ENCODE measurements around the gene GABRR2.
"Not testable (repeated sequence)": the region's sequence is repeated elsewhere in the genome, so short reads cannot be mapped to it uniquely, and the experiment has no call there.

The GABRR2 gene

DNA sequence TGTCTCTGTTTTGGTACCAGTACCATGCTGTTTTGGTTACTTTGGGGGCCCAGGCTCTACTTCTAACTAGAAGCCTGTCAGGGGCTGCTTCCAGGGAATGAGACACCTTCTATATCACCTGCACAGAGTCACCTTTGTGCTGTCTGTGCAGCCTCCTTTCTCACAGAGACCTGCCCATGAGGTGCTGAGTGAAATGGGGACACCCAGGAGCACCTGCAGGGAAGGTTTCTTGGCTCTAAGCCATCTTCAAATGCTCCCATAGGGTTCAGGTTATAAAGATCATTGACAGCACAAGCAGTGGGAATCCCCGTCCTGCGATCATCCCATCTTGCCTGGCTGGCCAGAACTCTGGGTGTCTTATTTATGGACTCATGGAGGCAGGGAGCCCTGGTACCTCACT lies 19.1 kb downstream of the GABRR2 start:
- in situ Hi-C loops (cut with MboI; ENCODE audit: low sequenced_read_pairs), result no loop called here

DNA sequence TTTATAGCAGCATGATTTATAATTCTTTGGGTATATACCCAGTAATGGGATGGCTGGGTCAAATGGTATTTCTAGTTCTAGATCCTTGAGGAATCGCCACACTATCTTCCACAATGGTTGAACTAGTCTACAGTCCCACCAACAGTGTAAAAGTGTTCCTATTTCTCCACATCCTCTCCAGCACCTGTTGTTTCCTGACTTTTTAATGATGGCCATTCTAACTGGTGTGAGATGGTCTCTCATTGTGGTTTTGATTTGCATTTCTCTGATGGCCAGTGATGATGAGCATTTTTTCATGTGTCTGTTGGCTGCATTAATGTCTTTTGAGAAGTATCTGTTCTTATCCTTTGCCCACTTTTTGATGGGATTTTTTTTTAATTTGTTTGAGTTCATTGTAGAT lies 20.0 kb downstream of the GABRR2 start:
- in situ Hi-C loops (cut with MboI; ENCODE audit: low sequenced_read_pairs), result not testable (repeated sequence)

DNA sequence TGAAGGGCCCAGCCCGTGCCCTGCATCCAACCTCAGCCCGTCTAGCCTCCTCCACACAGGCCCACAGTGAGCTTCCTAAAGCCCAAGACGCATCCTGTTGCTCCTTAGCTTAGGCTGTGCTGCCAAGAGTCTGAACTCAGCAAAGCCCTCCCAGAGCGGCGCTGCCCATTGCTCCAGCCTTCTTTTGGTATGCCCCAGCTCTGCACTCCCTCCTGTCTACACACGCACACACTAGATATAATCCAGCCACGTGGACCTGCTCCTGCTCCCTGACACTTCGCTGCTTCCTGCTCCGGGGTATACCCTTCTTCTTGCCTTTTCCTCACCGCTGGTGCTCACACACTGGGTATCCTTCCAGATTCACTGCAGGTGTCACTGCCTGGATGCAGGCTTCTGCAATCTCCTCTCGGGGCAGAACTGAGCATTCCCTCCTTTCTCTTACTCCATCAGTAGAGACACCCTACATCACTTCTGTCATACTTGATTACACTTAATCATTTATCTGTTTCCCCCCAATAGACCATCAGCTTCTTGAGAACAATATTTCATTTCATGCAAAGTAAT lies 23.8 kb downstream of the GABRR2 start:
- in situ Hi-C loops (cut with MboI; ENCODE audit: low sequenced_read_pairs), result no loop called here

DNA sequence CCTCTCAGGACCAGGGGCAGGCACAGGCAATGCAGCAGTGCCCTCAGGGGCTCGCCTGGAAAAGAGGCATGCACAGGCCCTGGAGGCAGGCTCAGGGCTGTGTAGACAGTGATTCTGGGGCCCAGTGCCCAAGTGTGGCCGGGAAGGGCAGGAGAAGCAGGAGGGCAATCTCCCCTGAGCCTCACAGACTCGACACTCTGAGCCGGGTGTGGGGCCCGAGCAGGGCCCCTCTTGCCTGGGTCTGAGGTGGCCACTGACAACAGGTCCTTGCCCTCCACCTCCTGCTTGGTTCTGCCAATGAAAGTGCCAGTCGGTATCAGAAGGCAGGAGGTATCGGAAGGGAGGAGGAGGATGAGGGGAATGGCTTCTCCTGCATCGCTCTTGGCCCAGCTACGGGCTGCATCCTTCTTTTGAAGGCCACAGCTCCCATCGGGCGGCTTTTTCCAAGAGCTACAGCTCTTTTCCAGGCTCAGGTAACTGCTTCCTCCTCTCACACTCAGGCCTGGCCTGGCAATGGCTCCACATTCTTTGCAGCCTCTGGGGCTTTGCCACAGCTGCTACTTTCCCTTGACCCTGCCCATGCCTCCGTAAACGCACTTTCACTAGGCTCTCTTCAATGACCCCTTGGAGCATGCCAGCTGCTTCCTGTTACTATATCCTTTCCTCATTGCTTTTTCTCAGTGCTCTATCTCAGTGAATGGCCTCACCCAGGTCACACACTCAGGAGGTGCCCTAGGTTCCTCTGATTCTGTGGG lies 24.5 kb downstream of the GABRR2 start:
- in situ Hi-C loops (cut with MboI; ENCODE audit: low sequenced_read_pairs), result no loop called here

DNA sequence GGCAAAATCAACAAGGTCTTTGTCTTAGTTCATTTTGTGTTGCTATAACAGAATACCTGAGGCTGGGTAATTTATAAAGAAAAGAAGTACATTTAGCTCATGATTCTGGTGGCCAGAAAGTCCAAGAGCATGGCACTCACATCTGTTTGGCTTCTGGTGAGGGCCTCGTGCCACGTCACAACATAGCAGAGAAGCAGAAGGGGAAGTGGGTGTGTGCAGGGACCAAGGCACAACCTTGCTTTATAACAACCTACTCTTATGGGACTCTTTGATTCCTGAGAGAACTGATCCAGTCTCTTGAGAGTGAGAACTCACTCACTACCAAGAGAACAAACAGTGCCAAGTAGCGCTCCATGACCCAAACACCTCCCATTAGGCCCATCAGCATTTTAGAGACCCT lies 25.4 kb downstream of the GABRR2 start:
- in situ Hi-C loops (cut with MboI; ENCODE audit: low sequenced_read_pairs), result no loop called here

DNA sequence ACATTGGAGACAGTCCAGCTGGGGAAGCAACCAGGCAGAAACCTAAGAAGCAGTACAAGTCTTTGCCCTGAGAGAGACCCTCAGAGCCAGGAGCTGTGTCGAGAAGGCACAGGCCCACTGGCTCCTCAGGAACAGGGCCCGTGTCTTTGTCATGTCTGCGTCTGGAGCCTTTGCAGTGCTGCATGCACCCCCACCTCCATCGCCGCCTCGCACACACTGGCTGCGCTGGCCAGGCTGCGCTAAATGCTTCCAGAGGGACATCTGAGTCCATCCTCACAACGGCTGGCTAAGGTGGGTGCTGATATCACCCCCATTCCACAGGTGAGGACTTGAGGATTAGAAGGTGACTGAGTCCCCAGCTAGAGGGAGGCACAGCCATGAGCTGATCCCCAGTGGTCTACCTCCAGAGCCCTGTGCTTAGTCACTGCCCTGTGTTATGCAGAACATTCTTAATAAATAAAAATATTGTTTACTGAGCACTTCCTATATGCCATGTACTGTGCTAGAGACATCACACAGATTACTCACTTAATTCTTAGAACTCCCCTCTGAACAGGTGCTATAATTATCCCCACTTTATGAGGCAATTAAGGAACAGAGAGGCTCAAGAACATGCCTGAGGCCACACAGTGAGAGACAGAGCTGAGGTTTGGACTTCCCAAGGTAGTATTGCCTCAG lies 27.6 kb downstream of the GABRR2 start:
- in situ Hi-C loops (cut with MboI; ENCODE audit: low sequenced_read_pairs), result no loop called here

DNA sequence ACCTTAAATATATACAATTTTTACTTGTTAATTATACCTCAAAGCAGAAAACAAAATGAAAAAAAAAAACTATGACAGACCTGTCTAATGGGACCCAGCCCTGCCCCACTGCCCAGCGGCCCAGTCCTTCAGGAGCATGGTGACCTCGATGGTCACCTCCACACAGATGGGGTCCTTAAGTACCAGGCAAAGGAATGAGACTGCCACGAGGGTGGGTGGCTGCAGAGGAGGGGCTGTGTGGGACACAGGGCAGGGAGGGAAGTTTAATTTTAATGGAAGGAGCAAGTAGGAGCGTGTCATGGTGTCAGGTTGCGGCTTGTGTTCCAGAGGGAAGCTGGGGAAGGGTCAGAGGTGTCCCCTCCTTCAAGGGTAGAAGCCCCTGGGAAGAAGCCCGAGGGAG lies 28.6 kb downstream of the GABRR2 start:
- in situ Hi-C loops (cut with MboI; ENCODE audit: low sequenced_read_pairs), result no loop called here

DNA sequence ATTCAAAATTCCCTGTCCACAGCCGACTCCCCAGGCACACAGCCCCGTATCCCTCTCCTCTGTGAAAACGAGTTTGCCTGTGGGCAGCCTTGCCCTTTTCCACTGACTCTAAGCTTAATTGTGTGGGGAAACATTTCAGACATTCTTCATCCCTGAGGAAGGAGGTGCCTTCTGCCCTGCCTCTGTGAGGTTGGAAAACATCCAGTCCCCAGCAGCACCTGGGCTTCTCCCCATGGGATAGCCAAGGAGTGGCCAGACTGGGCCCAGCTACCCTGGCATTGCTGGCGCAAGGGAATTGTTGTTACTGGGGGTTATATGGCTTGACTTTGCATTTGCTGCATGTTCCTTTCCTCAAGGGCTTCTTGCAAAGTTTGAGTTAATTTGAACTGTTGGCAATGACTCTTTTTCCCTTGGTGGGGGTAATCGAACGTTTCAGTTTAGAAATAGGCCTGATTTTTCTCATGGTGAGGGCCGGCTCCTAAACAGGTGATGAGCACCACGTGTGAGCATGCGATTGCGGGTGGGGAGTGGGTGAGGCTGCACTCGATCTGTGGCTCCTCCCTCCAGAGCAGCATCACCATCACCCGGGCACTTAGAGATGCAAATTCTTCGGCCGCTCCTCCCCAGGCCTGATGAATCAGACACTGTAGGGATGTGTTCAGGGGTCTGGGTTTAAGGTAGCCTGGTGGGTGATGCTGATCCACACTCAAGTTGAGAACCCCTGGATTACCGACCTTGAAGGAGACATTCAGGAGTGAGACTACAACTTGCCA lies 29.9 kb downstream of the GABRR2 start:
- in situ Hi-C loops (cut with MboI; ENCODE audit: low sequenced_read_pairs), result no loop called here

DNA sequence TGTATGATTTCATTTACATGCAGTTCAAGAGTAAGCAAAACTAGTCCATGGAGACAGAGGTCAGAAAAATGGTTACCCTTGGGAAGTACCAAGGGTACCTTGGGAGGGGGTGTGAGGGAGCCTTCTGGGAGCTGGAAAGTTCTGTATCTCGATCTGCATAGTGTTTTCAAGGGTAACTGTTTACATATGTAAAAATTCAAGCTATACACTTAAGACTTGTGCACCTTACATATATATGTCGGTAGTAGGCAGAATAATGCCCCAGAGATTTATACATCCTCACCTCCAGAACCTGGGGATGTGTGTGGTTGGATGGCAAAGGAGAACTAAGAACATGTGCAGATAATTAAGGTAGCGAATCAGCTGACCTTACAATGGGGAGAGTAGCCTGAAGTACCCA lies 31.0 kb downstream of the GABRR2 start:
- in situ Hi-C loops (cut with MboI; ENCODE audit: low sequenced_read_pairs), result no loop called here

DNA sequence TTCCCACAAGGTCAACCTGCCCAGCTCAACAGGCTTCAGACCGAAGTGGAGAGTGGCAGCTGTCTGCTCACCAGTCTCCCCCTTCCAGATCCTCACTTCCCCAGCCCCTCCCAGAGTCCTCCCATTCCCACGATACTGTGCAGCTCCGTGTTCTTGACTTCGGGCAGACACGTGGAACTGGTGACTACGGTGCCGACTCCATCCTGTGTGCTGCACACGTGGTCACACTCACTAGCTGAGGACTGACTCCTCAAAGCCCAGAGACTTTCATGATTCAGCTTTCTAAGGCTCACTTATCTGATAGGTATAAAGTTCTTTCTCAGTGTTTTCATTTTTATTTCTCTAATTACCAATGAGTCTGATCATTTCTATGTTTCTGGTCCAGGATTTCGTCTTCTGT lies 32.4 kb downstream of the GABRR2 start:
- in situ Hi-C loops (cut with MboI; ENCODE audit: low sequenced_read_pairs), result no loop called here

DNA sequence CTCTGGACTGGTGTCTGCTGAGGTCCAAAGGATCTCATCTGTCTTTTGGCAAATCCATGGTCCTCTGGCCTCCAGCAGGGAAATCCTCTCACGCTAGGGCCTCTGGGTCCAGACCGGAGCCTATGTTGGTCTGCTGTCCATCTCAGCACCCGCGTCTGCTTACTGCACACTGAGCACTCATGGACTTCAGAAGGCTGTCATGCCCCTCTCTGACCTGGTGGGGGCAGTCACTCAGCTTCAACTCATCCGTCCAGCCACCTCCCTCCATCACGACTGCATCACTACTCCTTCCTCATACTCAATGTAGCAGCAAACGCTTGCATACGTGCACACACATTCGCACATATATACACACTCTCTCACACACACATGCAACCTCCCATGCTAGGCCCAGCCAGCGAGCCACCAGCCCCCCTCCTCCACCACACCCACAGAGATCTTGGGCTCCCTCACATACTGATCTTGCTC lies 33.3 kb downstream of the GABRR2 start:
- in situ Hi-C loops (cut with MboI; ENCODE audit: low sequenced_read_pairs), result no loop called here

DNA sequence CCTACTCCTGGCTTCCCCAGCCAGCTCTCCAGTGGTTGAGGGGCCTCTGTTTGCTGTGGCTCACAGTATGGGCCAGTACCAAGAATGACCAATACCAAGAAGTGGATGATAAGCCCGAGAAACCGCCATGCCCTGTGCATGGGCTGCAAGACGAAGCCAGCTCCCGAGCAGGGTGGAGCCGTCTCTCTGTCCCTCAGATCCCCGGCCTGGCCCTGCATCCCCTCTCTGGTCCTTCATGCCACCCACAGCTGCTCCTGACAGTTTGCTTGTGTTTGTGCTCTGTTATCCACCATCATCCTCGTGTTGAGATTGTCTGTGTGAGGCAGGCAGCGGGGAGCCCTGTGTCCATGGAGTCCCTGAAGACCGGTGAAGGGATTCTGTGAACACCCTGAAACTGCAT lies 36.1 kb downstream of the GABRR2 start:
- in situ Hi-C loops (cut with MboI; ENCODE audit: low sequenced_read_pairs), result no loop called here

DNA sequence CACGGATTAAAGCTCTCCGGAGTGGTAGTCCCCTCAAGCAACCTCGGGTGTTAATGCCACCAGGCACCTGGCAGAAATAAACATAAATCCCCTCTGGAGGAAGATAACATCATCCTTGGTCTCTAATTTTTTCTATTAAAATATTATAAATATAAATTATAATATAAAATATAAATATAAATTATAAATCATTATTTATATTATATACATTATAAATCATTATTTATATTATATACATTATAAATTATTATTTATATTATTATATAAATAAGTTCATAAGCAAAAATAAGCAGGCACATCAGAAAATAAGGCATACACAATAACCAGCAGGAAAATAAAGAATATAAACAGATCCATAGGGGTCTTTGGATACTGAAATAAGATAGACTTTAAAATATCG lies 39.2 kb downstream of the GABRR2 start:
- in situ Hi-C loops (cut with MboI; ENCODE audit: low sequenced_read_pairs), result no loop called here

DNA sequence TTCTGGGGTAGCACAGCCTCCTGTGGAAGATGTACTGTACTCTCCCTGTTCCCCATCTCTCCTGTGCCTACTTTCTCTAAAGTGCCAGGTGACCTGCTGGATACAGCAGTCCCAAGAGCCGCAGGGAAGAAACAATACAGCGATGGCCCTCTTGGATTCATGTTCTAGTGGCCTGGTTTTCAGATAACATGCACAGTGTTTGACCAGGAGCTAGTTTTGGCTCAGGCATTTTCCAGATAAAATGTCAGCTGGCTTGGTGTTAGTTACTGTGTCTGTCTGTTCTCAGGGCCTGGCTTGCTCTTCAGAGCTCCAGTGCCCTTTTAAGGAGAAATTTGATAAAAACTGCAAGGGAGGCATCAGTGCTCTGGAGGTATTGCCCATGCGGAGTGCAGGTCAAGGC lies 41.3 kb downstream of the GABRR2 start:
- in situ Hi-C loops (cut with MboI; ENCODE audit: low sequenced_read_pairs), result no loop called here

DNA sequence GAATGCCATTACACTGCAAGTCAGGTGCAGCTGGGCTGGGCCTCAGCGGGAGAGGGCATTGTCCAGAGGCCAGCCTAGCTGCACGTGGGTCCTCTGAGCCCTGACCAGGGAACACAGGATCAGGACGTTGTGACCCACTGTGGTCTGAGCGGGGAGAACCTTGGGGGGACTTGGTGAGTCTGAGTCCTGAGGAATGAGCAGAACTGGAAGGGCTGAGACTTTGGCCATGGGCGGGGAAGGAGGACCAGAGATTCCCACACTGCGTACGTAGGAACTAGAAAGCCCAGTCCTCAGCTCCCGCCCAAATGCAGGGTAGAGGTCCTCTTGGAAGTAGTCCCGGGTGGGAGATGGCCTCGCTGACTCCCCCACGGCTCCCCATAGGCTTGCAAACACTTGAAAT lies 42.5 kb downstream of the GABRR2 start:
- in situ Hi-C loops (cut with MboI; ENCODE audit: low sequenced_read_pairs), result no loop called here

DNA sequence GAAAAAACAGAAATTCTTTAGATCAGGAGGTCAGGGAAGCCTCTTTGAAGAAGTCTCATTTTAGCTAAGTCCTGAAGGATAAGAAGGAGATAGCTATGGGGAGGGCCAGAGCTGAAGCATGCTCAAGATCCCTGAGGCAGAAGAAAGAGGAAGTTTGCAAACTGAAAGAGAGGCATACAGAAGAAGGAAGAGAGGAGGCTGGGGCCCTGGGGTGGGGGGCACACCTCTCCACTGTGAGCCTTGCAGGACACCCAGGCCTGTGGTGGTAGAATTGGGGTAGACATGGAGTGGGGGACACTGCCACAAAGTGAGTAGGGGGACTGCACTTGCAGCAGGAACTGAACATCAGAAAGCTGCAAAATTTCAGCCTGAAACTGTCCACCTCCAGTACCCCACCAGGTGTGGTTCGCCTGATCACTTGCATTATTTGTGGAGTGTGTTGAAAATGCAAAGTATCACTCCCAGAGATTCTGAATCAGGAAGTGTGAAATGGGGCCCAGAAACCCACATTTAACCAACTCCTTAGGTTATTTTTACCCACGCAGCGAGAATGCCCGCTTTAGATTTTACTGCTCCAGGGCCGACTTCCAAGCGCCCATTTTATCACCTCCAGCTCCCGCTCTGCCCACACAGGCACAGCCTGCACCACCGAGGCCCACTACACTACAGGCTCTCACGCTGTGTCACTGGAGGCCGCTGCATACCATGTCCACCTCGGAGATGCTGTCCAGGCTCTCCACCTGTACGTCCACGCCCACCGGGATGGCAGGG lies 44.0 kb downstream of the GABRR2 start:
- in situ Hi-C loops (cut with MboI; ENCODE audit: low sequenced_read_pairs), result no loop called here

DNA sequence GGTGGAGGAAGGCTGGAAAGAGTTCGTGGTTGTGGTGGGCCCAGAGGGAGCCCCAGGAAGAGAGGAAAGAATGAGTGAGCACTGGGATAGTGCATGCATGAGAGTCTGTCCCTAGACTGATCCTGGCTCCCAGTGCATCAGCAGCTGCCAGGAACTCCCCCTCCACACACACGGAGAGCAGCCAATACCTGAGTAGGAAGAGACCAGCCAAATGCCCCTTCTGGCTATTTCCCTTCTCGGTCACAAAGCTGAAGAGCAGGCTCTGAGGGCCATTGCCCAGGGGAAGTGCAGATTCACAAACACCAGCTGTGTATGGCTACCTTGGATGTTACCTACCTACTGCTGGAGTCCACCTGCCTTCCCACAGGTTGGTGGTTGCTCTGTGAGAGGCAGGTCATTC lies 45.1 kb downstream of the GABRR2 start:
- in situ Hi-C loops (cut with MboI; ENCODE audit: low sequenced_read_pairs), result no loop called here

DNA sequence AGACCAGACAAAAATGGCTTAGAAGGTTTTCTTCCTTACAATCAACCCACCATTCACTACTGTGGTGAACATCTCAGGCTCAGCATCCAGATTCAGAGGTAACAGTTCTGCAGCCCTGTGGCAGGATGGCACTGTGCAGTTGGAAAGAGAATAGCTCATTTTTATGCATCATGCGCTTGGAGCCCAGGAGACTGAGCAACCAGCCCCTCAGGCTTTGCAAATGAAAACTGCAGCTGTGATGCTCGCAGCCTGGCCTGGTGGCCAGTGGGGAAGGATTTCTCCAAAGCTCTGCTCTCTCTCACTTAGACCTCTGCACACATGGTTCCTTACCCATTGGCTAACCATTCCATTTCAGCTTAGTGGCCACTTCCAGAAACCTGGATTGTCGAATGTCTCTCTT lies 45.8 kb downstream of the GABRR2 start:
- in situ Hi-C loops (cut with MboI; ENCODE audit: low sequenced_read_pairs), result no loop called here

DNA sequence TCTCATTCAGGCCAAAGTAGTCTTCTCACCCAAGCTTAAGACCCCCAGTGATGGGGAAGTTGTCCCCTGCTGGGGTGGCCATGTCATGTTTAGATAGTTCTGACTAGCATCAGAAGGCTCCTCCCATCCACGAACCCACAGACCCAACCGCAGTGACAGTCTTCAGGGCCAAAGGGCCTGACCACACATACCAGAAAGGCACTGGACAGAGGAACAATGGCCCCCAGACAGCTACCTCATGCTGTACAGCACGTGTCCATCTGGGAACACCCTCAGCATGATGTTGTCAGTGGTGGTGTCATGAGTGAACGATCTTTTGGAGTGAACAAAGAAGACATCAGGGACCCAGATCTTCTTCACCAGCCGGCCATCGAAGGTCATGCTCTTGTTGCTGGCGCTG lies 46.3 kb downstream of the GABRR2 start:
- in situ Hi-C loops (cut with MboI; ENCODE audit: low sequenced_read_pairs), result no loop called here

DNA sequence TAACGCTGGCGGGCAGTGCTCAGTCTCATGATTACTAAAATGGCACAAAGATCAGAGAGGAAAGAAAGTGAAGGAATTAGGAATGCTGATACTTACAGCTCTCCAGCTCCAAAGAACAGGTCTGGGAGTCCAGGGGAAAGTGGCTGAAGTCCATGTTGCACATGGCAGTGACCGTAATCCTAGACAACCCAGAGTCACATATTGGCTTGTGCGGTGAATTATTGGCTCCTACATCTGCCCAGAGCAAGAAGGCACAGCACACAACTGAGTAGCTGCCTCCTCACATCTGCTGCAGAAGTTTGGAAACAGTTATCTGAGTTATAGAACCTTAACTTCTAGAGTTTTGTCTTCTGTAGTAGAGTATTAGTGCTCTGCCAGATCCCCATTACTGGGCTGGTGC lies 47.2 kb downstream of the GABRR2 start:
- in situ Hi-C loops (cut with MboI; ENCODE audit: low sequenced_read_pairs), result no loop called here

DNA sequence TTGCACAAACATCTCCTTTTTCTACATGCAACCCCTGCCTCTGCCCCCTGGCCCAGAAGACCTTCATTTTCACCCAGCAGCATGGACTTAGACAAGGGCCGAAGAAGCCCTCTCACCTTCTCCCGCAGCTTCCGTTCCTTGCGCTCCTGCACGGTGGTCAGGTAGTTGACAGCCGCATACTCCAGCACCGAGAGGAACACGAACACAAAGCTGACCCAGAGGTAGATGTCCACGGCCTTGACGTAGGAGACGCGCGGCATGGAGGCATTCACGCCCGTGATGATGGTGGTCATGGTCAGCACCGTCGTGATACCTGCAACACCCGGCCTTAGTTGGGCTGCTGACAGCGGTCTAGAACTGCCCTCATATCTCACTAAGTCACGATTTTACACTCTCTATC lies 50.8 kb downstream of the GABRR2 start:
- in situ Hi-C loops (cut with MboI; ENCODE audit: low sequenced_read_pairs), result no loop called here
